ENCODE results near the gene AQP10. TPM values are rescaled to one million over a fixed set of nuclear protein-coding genes. Genes with fewer than 3 reads are reported as not detected.
"Not testable (repeated sequence)": the region's sequence is repeated elsewhere in the genome, so short reads cannot be mapped to it uniquely, and the experiment has no call there.

The AQP10 gene
- polyA plus RNA-seq, 1 of the 3 experiments (the other 2 are of a cell fraction) = 0.02 TPM

- Histone ChIP-seq H3K36me3 (replicated peaks in 1 of 2; ENCODE audit: control insufficient read depth in 1 of 2, insufficient read depth in 2 of 2, low read length in 1 of 2) (no peaks in the 10 kb centered on the region), H2AFZ (ENCODE audit: low read depth) (no peak overlapping the region), H3K4me2 (no peak overlapping the region), H3K79me2 (ENCODE audit: insufficient read depth) (no peaks in the 10 kb centered on the region), H3K27me3 (ENCODE audit: insufficient read depth) (no peaks in the 10 kb centered on the region), H3K9me2 (no peaks in the 10 kb centered on the region), H3K27ac (ENCODE audit: low read depth in 2 of 2, low read length in 1 of 2) (no peak overlapping the region), H4K20me1 (ENCODE audit: insufficient read depth) (no peaks in the 10 kb centered on the region), H3K9ac (no peak overlapping the region), H3F3A (replicated peaks; ENCODE audit: insufficient read depth) (no peaks in the 10 kb centered on the region), H3K4me1 (ENCODE audit: control insufficient read depth in 1 of 2, insufficient read depth in 2 of 2, low read depth in 1 of 2, low read length in 1 of 2) (no peaks in the 10 kb centered on the region), H3K4me3 (ENCODE audit: low read depth in 2 of 2, low read length in 1 of 2) (no peak overlapping the region), H3K9me3 (peaks cover 5% of the 10 kb centered on the region; the same call in 1 of the 2 replicates)
- no peak for TF ChIP-seq TEAD4 (IDR thresholded peaks at IDR 0.05; ENCODE audit: borderline replicate concordance, insufficient read depth)
- TF ChIP-seq, protein P1, sequence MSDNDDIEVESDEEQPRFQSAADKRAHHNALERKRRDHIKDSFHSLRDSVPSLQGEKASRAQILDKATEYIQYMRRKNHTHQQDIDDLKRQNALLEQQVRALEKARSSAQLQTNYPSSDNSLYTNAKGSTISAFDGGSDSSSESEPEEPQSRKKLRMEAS (IDR thresholded peaks at IDR 0.05; ENCODE audit: low read depth) = no peak
- TF ChIP-seq GABPA (IDR thresholded peaks at IDR 0.05; ENCODE audit: low read depth) = no peak
- TF ChIP-seq FOXJ3 (CRISPR knock-in tag; IDR thresholded peaks at IDR 0.05) = no peak
- no peak for TF ChIP-seq SMC3 (IDR thresholded peaks at IDR 0.05; ENCODE audit: low read depth, low read length)
- TF ChIP-seq, protein P2, sequence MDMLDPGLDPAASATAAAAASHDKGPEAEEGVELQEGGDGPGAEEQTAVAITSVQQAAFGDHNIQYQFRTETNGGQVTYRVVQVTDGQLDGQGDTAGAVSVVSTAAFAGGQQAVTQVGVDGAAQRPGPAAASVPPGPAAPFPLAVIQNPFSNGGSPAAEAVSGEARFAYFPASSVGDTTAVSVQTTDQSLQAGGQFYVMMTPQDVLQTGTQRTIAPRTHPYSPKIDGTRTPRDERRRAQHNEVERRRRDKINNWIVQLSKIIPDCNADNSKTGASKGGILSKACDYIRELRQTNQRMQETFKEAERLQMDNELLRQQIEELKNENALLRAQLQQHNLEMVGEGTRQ (IDR thresholded peaks at IDR 0.05; ENCODE audit: borderline replicate concordance, low read depth, low read length) = no peak
- TF ChIP-seq GATA2 (CRISPR knock-in tag; IDR thresholded peaks at IDR 0.05) = no peak
- TF ChIP-seq, protein P3, sequence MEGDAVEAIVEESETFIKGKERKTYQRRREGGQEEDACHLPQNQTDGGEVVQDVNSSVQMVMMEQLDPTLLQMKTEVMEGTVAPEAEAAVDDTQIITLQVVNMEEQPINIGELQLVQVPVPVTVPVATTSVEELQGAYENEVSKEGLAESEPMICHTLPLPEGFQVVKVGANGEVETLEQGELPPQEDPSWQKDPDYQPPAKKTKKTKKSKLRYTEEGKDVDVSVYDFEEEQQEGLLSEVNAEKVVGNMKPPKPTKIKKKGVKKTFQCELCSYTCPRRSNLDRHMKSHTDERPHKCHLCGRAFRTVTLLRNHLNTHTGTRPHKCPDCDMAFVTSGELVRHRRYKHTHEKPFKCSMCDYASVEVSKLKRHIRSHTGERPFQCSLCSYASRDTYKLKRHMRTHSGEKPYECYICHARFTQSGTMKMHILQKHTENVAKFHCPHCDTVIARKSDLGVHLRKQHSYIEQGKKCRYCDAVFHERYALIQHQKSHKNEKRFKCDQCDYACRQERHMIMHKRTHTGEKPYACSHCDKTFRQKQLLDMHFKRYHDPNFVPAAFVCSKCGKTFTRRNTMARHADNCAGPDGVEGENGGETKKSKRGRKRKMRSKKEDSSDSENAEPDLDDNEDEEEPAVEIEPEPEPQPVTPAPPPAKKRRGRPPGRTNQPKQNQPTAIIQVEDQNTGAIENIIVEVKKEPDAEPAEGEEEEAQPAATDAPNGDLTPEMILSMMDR (IDR thresholded peaks at IDR 0.05) = no peak
- no peak for TF ChIP-seq CHD2 (IDR thresholded peaks at IDR 0.05; ENCODE audit: low read length, partially characterized antibody)
- TF ChIP-seq RFX5 (IDR thresholded peaks at IDR 0.05; ENCODE audit: low read length) = no peak
- no peak for TF ChIP-seq SIN3A (IDR thresholded peaks at IDR 0.05; ENCODE audit: borderline replicate concordance, low read depth, low read length)
- TF ChIP-seq, protein P4, sequence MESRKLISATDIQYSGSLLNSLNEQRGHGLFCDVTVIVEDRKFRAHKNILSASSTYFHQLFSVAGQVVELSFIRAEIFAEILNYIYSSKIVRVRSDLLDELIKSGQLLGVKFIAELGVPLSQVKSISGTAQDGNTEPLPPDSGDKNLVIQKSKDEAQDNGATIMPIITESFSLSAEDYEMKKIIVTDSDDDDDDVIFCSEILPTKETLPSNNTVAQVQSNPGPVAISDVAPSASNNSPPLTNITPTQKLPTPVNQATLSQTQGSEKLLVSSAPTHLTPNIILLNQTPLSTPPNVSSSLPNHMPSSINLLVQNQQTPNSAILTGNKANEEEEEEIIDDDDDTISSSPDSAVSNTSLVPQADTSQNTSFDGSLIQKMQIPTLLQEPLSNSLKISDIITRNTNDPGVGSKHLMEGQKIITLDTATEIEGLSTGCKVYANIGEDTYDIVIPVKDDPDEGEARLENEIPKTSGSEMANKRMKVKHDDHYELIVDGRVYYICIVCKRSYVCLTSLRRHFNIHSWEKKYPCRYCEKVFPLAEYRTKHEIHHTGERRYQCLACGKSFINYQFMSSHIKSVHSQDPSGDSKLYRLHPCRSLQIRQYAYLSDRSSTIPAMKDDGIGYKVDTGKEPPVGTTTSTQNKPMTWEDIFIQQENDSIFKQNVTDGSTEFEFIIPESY (IDR thresholded peaks at IDR 0.05; ENCODE audit: borderline replicate concordance, low read depth) = no peak
- no peak for TF ChIP-seq EP300 (IDR thresholded peaks at IDR 0.05; ENCODE audit: borderline replicate concordance in 1 of 2, low read depth in 1 of 2, low read length in 1 of 2)
- no peak for TF ChIP-seq IRF3 (IDR thresholded peaks at IDR 0.05; ENCODE audit: low read depth, low read length)
- TF ChIP-seq RCOR1 (IDR thresholded peaks at IDR 0.05; ENCODE audit: low read length) = no peak
- no peak for TF ChIP-seq POLR2AphosphoS5 (IDR thresholded peaks at IDR 0.05; ENCODE audit: low read depth, low read length)
- TF ChIP-seq NFIC (IDR thresholded peaks at IDR 0.05; ENCODE audit: borderline replicate concordance) = no peak
- TF ChIP-seq EZH2phosphoT487 (IDR thresholded peaks at IDR 0.05; ENCODE audit: borderline replicate concordance, low read depth) = no peak
- TF ChIP-seq YY1 (IDR thresholded peaks at IDR 0.05; ENCODE audit: low read depth) = no peak
- 49% methylated on average over 10 of the region's 10 CpGs for WGBS (ENCODE audit: low lambda C conversion rate)
- ChIA-PET CTCF (interaction anchor here (1.0 kb wide), 1 partner anchor 22 kb away, joined by 3 read pairs; no protein-coding TSS in a partner anchor), POLR2A (no interaction called here)
- DNase-seq = no peak
Measured at GRCh38 chr1:154313066-154313356, 7.9 kb upstream of the AQP10 start.

GRCh38 chr1:154314226-154314625 is 6.7 kb upstream of the AQP10 start:
- H3K4me2 ChIP-seq; H3K4me1 ChIP-seq (ENCODE audit: control insufficient read depth in 1 of 2, insufficient read depth in 2 of 2, low read depth in 1 of 2, low read length in 1 of 2); H3F3A ChIP-seq (replicated peaks; ENCODE audit: insufficient read depth); H3K36me3 ChIP-seq (replicated peaks in 1 of 2; ENCODE audit: control insufficient read depth in 1 of 2, insufficient read depth in 2 of 2, low read length in 1 of 2); H3K9ac ChIP-seq; CTCF ChIA-PET; H2AFZ ChIP-seq (ENCODE audit: low read depth); POLR2A ChIA-PET; DNase-seq; H3K9me2 ChIP-seq; H3K4me3 ChIP-seq (ENCODE audit: low read depth in 2 of 2, low read length in 1 of 2); H3K9me3 ChIP-seq; H4K20me1 ChIP-seq (ENCODE audit: insufficient read depth); H3K79me2 ChIP-seq (ENCODE audit: insufficient read depth); H3K27me3 ChIP-seq (ENCODE audit: insufficient read depth); H3K27ac ChIP-seq (ENCODE audit: low read depth in 2 of 2, low read length in 1 of 2): not testable (repeated sequence)
- WGBS (ENCODE audit: low lambda C conversion rate) = 26% methylated on average over 3 of the region's 3 CpGs
